ENCODE measurements around the gene EPS8L2.
"Not testable (repeated sequence)": the region's sequence is repeated elsewhere in the genome, so short reads cannot be mapped to it uniquely, and the experiment has no call there.

EPS8L2 gene

DNA sequence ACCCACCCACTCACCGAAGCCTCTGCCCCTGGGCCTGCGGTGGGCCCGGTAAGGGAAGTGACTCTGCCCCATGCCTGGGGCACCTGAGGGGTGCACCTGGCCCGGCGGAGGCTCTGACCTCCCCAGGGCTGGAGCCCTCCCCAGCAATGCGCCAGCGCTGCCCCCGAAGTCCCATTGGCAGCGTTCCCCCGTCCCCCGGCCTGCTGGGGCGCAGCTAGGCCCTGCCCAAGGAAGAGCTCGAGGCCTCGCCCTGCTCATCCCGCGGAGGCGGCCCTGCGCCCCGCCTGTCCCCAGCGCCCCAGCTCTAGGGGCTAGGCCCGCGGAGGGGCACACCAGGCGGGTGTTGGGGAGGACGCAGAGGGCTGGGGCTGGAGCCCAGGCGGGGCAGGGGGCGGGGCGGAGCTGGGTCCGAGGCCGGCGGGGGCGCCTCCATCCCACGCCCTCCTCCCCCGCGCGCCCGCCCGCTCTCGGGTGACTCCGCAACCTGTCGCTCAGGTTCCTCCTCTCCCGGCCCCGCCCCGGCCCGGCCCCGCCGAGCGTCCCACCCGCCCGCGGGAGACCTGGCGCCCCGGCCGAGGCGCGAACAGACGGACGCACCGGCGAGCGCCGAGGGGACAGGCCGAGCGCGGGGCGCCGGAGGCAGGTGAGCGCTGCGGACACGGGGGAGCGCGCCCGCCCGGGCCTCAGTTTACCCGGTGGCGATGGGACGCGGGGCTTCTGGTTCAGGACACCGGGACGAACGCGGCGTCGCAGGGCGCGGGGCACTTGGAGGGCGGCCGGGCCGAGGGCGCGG lies at the start of gene EPS8L2:
EPS8L2 (plus strand) TSS at position 586 of the 793 bp plus-strand sequence. CDS start 3,177 bp downstream, outside the sequence.
- no peak for DNase-seq

DNA sequence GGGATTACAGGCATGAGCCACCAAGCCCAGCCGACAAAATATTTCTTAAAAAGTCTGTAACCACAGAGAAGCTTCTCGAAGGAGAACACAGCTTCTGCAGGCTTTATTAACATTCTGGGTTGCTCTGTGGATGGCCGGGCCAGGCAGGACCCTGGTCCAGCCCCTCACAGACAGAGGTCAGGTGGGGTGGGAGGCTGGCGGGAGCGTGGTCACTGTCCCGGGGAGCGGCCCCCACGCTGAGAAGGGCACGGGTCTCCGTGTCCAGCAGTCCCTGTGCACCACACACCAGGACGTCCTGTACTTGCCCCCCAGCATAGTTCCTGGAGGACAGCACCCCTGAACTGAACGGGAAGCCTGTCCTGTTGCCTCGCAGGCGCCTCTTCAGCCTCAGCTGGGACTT lies 49.6 kb upstream of the EPS8L2 start:
- no peak for DNase-seq

- no peak for DNase-seq
These were observed 49.2 kb upstream of the EPS8L2 start for GRCh38 chr11:656866-657265.

GRCh38 chr11:657691-658126 lies 48.3 kb upstream of the EPS8L2 start:
- DNase-seq: no peak

GRCh38 chr11:659532-660085 lies 46.4 kb upstream of the EPS8L2 start:
- DNase-seq: no peak

DNA sequence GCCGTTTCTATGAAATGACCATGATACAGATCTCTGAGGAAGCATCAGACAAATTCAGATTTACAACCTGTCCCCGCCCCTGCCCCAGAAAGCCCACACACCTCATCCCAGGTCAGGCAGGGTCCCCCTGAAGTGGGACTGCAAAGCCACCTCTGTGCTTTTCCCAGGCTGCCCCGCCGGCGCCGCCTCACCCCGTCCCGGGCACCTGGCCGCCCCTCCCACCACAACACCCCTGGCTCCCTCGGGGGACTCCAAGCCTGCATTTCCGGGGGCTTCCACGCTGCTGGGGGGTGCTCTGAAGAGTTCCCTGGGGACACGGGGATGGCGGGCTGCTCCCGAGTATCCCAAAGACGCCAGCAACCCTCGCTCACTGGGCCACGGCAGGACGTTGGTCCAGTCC lies 45.8 kb upstream of the EPS8L2 start:
- DNase-seq: no peak

DNA sequence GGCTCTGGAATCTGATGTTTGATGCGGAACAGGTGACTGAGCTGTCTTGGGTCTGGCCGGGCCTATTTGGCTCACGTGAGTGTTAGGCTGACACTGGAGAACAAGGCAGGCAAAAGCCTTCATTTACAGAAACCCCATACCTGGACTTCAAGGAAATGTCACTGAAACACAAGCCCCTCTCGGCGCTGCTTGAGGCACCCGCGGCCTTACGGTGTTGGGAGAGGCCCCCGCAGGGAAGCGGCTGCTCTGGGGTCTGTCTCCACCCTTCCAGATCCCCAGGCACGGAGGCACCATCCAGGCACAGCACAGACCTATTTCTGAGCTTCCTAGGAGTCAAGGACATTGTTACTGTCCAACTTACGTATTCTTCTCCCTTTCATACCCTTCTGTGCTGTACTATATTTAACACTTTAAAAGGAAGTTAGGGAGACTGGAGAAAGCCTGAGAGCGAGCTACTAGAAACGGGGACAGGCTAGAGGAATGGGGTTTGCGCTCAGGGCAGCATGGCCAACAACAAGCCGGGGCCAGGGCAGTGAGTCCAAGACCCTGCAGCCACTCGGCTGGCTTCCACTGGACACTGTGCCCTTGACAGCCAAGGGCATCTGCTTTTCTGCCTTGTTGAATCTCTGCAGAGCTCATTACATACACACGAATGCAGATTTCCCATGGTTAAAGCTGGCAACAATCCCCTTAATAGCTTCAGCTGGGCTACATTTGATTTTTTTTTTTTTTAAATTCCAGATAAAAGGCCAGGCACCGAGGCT lies 45.2 kb upstream of the EPS8L2 start:
- no peak for DNase-seq

DNA sequence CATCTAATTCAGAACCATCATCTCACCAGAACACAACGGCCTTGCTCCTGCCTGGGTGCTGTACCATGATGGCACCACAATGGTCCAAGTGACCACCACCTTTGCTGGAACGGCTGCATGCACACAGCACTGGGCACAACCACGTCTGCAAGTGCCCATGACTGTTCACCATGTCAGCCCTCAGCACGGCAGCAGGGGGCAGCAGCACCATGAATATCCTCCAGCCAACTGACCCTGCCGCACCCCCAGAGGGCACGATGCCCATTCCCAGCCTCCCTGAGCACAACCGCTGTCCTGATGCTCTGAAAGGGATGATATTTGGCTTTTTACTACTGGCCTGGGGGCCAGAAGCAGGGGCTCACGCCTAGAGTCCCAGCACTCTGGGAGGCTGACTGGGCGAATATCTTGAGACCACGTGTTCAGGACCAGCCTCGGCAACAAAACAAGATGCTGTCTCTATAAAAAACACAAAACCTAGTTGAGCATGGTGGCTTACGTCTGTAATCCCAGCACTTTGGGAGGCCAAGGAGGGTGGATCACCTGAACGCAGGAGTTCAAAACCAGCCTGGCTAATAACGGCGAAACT lies 43.2 kb upstream of the EPS8L2 start:
- no peak for DNase-seq

DNA sequence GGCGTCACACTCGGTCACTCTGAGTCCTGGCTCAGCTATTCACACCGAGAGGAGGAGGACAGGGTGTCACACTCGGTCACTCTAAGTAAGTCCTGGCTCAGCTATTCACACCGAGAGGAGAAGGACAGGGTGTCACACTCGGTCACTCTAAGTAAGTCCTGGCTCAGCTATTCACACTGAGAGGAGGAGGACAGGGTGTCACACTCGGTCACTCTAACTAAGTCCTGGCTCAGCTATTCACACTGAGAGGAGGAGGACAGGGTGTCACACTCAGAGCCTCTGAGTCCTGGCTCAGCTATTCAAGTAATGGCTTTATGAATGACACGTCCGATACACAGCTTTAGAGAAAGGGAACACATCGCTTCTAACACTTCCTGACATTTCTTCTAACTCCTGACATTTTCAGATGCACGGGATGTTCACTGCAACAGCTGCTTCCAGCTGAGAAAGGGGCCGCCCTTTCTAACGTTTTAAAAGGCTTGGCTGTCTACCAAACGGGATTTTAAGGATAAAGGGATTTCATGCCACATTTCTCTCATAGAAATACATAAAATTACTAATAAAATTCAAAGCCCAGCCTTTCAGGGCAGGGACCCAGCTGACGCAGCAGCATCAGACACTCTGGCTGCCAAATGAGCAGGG lies 40.8 kb upstream of the EPS8L2 start:
- DNase-seq: no peak

- DNase-seq: no peak
These were observed 40.2 kb upstream of the EPS8L2 start for GRCh38 chr11:665704-666281.

GRCh38 chr11:673866-674265 lies 32.2 kb upstream of the EPS8L2 start:
- DNase-seq: no peak

DNA sequence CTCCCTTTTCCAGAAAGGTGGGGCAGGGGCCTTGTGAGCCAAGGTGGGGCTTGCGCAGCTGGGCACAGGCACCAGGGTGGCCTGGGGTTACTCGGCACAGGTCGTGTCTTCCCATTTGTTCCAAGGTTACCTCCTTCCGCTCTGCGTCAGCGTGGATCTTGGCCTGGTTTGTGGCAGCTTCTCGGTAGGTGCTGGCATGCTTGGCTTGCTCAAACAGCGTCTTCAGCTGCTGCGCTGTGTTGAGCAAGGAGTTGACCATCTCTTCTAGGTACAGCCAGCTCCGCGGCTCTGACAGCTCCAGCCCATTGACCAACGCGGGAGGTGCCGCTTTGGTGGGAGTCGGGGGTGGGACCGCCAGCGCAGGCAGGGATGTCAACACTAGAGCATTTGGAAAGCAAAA lies 31.6 kb upstream of the EPS8L2 start:
- no peak for DNase-seq

GRCh38 chr11:678297-678696 lies 27.7 kb upstream of the EPS8L2 start:
- no peak for DNase-seq

GRCh38 chr11:679271-680207 lies 26.5 kb upstream of the EPS8L2 start:
- no peak for DNase-seq

GRCh38 chr11:680476-680875 lies 25.6 kb upstream of the EPS8L2 start:
- no peak for DNase-seq

DNA sequence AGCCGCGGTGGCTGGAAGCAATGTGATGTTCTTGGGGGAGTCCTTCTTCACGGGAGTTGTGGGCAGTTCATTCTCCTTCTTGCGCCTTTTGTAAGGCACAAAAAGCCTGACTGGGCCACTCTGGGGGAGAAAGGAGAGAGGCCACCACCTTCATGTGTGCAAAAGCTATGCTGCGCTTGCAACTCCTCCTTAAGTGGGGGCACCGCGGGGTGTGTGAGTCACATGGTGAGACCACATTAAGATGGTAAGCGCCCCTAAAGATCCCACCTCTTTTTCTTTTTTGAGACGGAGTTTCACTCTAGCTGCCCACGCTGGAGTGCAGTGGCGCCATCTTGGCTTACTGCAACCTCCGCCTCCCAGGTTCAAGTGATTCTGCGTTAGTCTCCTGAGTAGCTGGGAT lies 25.1 kb upstream of the EPS8L2 start:
- DNase-seq: no peak

DNA sequence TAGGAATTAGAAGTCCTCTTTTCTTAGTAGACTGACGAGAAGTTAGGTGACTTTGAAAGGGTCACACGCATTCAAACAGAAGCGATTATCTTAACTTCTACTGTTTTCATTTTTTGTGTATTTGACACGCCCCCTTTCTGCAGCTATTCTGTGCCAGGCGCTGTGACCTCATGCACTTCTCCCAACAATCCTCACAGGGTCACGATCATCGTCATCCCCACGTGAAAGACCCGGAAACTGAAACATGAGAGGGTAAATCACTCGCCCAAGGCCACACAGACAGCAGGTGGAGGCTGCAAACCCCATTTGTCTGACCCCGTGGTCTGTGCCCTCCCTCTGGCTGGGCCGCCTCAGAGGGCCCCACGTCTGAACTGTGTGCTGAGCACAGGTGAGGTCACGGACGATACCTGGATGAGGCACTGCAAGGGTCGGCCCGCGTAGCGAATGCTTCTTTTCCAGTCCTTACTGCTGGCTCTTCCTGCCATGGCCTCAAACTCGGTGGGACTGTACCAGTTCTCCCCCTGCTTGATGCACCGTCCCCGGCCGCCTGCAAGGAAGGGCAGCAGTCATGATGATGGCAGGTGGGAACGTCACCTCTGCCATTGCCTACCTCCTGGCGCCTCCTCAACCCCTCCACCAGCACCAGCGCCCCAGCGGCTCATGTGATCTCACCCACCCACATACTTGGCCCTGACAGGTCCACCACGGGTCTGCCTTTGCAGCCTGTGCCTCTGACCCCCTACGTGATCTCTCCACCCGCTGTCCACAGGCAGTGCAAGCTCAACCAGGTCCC lies 19.4 kb upstream of the EPS8L2 start:
- no peak for DNase-seq

- no peak for DNase-seq
These were observed 18.3 kb upstream of the EPS8L2 start for GRCh38 chr11:687751-688150.

GRCh38 chr11:688681-689080 lies 17.4 kb upstream of the EPS8L2 start:
- no peak for DNase-seq

DNA sequence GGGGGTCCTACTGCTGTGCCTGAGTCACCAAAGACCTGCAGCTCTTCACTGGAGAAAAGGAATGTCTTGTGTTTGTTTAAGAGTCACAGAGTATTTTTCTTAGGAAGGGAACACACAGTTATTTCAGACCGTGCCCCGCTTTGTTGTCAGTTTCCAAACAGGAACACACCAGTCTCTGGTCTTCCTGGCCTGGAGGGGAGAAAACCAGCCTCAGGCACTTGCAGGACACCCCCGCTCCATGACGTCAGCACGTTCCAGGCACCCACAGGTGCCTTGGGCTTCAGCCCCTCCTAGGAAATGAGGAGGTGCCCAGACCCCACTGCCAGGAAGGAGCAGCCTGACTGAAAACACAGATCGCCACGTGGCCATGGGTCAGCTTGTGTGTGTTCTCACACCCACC lies 16.4 kb upstream of the EPS8L2 start:
- DNase-seq: no peak

DNA sequence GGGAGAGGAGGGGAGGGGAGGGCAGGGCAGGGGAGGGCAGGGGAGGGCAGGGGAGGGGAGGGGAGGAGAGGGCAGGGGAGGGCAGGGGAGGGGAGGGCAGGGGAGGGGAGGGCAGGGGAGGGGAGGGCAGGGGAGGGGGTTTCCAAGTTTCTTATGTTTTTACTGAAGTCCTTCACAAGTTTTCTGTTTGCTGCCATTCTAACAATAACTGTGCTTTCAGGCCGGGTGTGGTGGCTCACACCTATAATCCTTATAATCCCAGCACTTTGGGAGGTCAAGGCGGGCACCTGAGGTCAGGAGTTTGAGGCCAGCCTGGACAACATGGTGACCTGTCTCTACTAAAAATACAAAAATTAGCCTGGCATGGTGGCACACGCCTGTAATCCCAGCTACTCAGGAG lies 15.8 kb upstream of the EPS8L2 start:
- not testable (repeated sequence) for DNase-seq
